Measurements from ENCODE around the gene UST.

The UST gene

GRCh38 chr6:148888856-148889255 lies 142.0 kb downstream of the UST start:
- no peak overlapping the region for H3K4me3 ChIP-seq
- no peaks in the 10 kb centered on the region for H3K27me3 ChIP-seq
- H3K36me3 ChIP-seq: peaks cover 12% of the 10 kb centered on the region; the same call in 1 of the 2 replicates
- H4K20me1 ChIP-seq: no peaks in the 10 kb centered on the region
- peaks cover 4% of the 10 kb centered on the region for H3K9me3 ChIP-seq
- H3K27ac ChIP-seq: no peak overlapping the region
- TF ChIP-seq Cebpa-rat (IDR thresholded peaks at IDR 0.05): no peak
- no peak overlapping the region for H3K9ac ChIP-seq
- H3K4me1 ChIP-seq: peaks cover 34% of the 10 kb centered on the region
- H3K4me2 ChIP-seq: no peak overlapping the region

DNA sequence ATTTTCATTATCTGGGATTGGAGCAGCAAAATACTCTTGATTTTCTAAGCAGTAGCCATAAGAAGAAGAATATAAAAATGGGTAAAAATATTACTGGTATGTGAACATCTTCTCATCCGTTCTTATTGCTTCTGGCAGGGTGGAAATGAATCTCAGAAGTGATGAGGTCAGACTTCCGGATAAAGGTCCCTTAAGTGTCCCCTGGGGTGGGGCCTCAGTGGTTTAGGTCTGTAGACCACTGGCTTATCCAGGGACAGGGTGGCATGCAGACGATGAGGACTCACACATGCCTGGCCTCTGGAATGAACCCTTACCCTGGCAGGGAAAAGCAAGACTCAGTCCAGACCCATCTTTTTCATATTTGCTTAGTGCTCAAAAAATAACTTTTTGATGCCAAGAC lies 143.3 kb downstream of the UST start:
- 0 out of 2 replicates have a peak overlapping the region, but pooled peaks have one; percentile 5 for H3K4me2 ChIP-seq
- H4K20me1 ChIP-seq: no peaks in the 10 kb centered on the region

DNA sequence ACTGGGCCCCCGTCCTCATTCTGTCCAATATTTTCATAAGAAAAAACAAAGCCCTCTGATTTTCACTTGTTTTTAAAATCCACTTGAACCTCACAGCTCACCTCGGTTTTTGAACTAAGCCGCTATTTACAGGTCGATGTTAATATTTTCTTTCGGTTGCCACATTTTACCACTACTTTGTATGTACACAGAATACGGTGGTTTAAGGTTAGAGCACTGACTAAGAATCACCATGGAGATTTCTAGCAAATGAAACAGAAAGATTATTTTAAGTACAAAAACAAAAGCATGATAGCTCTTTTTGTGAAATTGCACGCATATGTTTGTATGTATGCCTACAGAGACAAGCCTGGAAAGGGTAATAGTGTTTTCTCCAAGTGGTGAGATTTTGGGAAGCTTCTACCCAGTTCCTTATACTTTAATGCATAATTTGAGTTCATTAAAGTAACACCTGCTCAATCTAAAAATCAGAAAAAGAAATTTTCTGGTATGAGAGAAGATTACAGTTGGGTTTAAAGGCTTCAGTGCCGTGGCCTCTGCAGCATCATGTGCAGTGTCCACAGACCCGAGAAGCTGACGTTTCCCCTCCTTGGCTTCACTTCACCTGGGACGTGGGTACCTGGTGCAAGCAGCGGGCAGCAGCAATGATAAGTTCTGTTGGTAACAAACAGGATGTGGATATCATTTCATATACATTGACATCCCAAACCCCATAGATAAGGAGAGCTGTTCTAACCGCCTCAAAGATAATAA lies 144.0 kb downstream of the UST start:
- Histone ChIP-seq H3K36me3 (peaks cover 12% of the 10 kb centered on the region; the same call in 1 of the 2 replicates), H3K27me3 (no peaks in the 10 kb centered on the region), H4K20me1 (no peaks in the 10 kb centered on the region), H3K9me3 (peaks cover 4% of the 10 kb centered on the region), H3K27ac (no peak overlapping the region), H3K4me2 (peak overlapping the region; percentile 20; the same call in 1 of the 2 replicates), H3K9ac (no peak overlapping the region), H3K4me1 (peaks cover 23% of the 10 kb centered on the region), H3K4me3 (no peak overlapping the region)
- TF ChIP-seq Cebpa-rat (IDR thresholded peaks at IDR 0.05): no peak

More for the DNA sequence above, 143.3 kb downstream of the UST start:
- Histone ChIP-seq H3K9ac (no peak overlapping the region), H3K4me1 (peaks cover 23% of the 10 kb centered on the region), H3K9me3 (peaks cover 4% of the 10 kb centered on the region), H3K36me3 (peaks cover 12% of the 10 kb centered on the region; the same call in 1 of the 2 replicates), H3K4me3 (no peak overlapping the region), H3K27ac (no peak overlapping the region), H3K27me3 (no peaks in the 10 kb centered on the region)
- TF ChIP-seq Cebpa-rat (IDR thresholded peaks at IDR 0.05): no peak

GRCh38 chr6:148891405-148891783 lies 144.6 kb downstream of the UST start:
- Histone ChIP-seq H3K4me2 (peak overlapping the region; percentile 20; the same call in 1 of the 2 replicates), H3K9me3 (peaks cover 4% of the 10 kb centered on the region), H3K9ac (no peak overlapping the region), H4K20me1 (no peaks in the 10 kb centered on the region), H3K4me1 (peaks cover 23% of the 10 kb centered on the region), H3K27ac (no peak overlapping the region), H3K4me3 (no peak overlapping the region), H3K27me3 (no peaks in the 10 kb centered on the region), H3K36me3 (peaks cover 12% of the 10 kb centered on the region; the same call in 1 of the 2 replicates)
- TF ChIP-seq Cebpa-rat (IDR thresholded peaks at IDR 0.05): no peak

- peaks cover 9% of the 10 kb centered on the region; the same call in 1 of the 2 replicates for H3K36me3 ChIP-seq
- no peak for TF ChIP-seq Cebpa-rat (IDR thresholded peaks at IDR 0.05)
Observed at GRCh38 chr6:148892247-148892646, 145.4 kb downstream of the UST start.

DNA sequence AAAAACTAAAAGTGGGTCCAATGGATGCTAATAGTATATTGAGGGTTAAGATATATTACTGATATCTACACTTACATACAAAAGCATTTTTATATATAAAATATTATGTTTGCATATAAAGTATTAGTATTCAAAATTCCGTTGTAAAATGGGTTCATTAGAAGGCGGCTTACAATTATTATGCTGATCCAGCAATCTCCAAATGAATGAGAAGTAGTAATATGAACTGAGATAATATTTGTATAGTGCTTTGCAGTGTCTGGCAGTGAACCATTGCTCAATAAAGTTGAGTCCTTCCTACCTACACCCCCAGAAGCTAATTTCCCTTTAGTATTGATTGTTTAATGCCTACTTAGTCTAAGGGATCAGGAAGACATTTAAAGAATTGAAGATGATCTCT lies 146.2 kb downstream of the UST start:
- Histone ChIP-seq H3K4me2 (no peak overlapping the region), H3K9me3 (peaks cover under 1% of the 10 kb centered on the region), H3K4me3 (no peak overlapping the region), H3K27me3 (no peaks in the 10 kb centered on the region), H4K20me1 (no peaks in the 10 kb centered on the region), H3K9ac (no peak overlapping the region), H3K27ac (no peak overlapping the region), H3K4me1 (peaks cover 30% of the 10 kb centered on the region), H3K36me3 (peaks cover 5% of the 10 kb centered on the region; the same call in 1 of the 2 replicates)
- no peak for TF ChIP-seq Cebpa-rat (IDR thresholded peaks at IDR 0.05)

More at GRCh38 chr6:148892247-148892646, 145.4 kb downstream of the UST start:
- H4K20me1 ChIP-seq: no peaks in the 10 kb centered on the region
- H3K27ac ChIP-seq: no peak overlapping the region
- no peak overlapping the region for H3K4me2 ChIP-seq
- H3K4me3 ChIP-seq: no peak overlapping the region
- H3K9me3 ChIP-seq: peaks cover 4% of the 10 kb centered on the region
- no peaks in the 10 kb centered on the region for H3K27me3 ChIP-seq
- no peak overlapping the region for H3K9ac ChIP-seq
- H3K4me1 ChIP-seq: peaks cover 23% of the 10 kb centered on the region

DNA sequence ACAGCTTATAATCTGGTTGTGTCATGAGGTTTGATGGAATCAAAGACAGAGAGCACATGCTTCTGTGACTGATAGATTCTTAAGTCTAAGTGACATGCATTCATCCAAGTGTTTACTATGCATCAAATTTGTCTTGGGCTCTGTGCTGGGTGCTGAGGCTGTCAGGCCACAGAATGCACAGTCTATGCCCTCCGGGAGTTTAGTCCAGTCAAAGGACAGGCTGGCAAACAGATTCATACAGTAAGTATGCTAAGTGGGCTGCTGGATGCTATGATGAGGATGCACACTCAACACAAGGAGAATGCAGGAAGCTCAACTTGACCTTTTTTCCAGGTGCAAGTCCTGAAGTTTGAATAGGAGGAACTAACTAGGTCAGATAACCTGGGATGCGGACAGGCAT lies 146.7 kb downstream of the UST start:
- H3K27ac ChIP-seq: no peak overlapping the region
- no peaks in the 10 kb centered on the region; the same call in 1 of the 2 replicates for H3K9me3 ChIP-seq
- H3K36me3 ChIP-seq: peaks cover under 1% of the 10 kb centered on the region; the same call in 1 of the 2 replicates
- H3K4me3 ChIP-seq: no peak overlapping the region
- H3K4me2 ChIP-seq: no peak overlapping the region
- H3K4me1 ChIP-seq: peaks cover 34% of the 10 kb centered on the region
- H4K20me1 ChIP-seq: no peaks in the 10 kb centered on the region
- H3K9ac ChIP-seq: no peak overlapping the region
- H3K27me3 ChIP-seq: no peaks in the 10 kb centered on the region
- TF ChIP-seq Cebpa-rat (IDR thresholded peaks at IDR 0.05): no peak

DNA sequence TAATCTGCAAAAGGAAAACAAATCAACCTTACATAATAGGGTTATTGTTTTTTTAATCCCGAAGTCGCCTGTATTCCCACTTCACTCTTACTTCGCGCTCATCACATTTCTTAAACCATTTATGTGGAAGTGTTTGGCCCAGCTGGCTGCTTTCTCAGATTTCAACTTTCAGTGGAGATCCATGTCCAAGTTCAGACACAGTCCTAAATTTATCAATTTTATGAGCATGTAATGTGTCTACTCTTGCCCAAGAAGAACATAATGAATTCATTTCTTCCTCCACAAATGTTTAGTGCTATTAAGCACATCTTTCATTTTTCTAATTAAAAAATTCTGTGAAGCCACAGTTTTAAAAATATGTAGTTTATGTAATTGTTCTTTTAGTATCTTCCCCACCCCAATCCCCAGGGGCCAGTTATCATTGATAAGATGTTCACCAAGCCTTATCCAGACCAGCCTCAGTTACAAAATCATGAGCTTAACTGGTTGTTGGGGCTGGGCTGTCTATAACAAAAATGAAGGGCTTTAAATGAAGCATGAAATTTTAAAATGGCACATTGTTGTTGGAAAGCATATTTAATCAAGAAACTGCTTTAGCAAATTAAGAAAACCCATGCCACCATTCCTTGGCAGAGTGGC lies 151.7 kb downstream of the UST start:
- H3K4me1 ChIP-seq: peaks cover 17% of the 10 kb centered on the region
- H4K20me1 ChIP-seq: no peaks in the 10 kb centered on the region
- peaks cover 14% of the 10 kb centered on the region for H3K36me3 ChIP-seq
- H3K4me2 ChIP-seq: peak overlapping the region; percentile 11
- no peak for TF ChIP-seq Cebpa-rat (IDR thresholded peaks at IDR 0.05)
- no peak overlapping the region for H3K4me3 ChIP-seq
- H3K27ac ChIP-seq: no peak overlapping the region
- peaks cover 16% of the 10 kb centered on the region for H3K9me3 ChIP-seq
- H3K27me3 ChIP-seq: no peaks in the 10 kb centered on the region
- H3K9ac ChIP-seq: no peak overlapping the region

- Histone ChIP-seq H3K27me3 (no peaks in the 10 kb centered on the region), H3K27ac (no peak overlapping the region), H3K9me3 (peaks cover 9% of the 10 kb centered on the region), H3K36me3 (peaks cover 10% of the 10 kb centered on the region), H3K4me1 (no peaks in the 10 kb centered on the region), H3K4me3 (no peak overlapping the region), H4K20me1 (no peaks in the 10 kb centered on the region), H3K9ac (no peak overlapping the region), H3K4me2 (no peak overlapping the region)
- TF ChIP-seq Cebpa-rat (IDR thresholded peaks at IDR 0.05): no peak
Observed at GRCh38 chr6:148904896-148905870, 158.4 kb downstream of the UST start.
